Activated CD8-positive, alpha-beta memory T cell treated with anti-CD3 and anti-CD28 coated beads for 1 hour (primary cell): Measurements from ENCODE around the gene NDUFAF8.

Experiments used
- DNase-seq, 2 donors: peaks; one replicate each; pipeline ENCODE4 v3.0.0-alpha.2; 2020; ENCODE audit warnings: low read depth in 1 of 2; ENCODE audit errors: extremely low read depth in 1 of 2

NDUFAF8 gene

DNA sequence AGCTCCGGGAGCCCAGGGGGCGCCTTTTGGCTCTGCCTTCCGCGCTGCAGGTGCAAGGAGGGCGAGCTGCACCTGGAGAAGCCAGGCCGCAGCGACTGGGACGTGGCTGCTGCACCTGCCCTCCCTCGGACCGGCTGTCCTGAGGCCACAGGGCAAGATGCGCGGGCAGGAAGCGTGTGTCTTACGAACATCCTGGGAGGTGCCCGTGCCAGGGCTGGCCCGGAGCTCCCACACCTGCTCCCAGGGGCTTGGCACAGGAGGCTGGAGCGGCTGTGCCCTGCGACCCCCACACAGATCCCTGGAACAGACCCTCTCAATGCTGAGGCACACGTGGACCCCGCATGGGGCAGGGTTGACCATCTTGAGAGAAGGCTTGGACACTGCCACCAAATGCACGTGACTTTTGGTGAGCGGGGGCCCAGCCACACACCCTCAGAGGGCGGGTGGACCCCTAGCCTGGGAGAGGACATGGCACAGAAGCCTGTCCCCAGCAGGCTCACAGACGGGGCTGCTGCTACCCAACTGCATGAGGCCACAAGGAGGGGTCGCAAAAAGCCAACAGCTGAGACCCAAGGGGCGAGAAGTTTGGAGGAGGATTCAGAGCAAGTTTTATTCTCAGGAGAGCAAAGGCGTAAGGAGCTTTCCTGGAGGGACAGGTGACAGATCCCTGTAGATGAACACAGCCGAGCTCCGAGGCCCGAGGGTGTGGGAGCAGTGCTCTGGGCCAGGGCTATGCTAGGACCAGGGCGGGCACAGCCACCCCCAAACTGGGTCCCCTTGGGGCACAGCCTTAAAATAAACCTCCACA is 11.4 kb downstream of the NDUFAF8 start:
- no peak for DNase-seq

GRCh38 chr17:81251094-81251708 is 12.1 kb downstream of the NDUFAF8 start:
- DNase-seq, result no peak

DNA sequence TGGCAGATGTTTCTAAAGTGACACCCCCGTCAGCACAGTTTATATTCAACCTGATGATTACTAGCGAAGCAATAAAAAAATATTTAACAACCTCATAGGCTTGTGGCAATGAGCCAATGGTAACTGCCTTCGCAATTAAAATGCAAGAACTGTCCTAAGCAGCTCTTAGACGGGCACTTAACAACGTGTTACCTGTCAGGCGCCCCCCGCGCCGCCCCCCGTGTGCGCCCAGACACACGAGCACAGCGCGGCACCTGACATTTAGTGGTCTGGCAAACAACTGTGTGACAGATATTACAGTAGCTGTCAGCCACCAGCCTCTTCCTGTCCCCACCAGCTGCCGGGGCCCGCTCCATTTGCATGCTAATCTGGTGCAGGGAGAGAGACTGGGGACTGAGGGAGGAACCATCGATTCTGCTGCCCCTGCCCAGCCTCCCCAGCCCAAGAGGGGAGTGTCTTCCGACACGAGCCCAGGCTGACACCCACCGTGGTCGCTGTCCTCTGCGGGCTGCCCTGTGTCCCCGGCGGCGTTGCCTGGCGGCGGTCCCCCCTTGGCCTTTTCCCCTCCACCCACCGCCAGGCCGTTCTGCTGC is 12.7 kb downstream of the NDUFAF8 start:
- no peak for DNase-seq

- DNase-seq, result no peak
Measured at GRCh38 chr17:81252326-81252986, 13.3 kb downstream of the NDUFAF8 start.

DNA sequence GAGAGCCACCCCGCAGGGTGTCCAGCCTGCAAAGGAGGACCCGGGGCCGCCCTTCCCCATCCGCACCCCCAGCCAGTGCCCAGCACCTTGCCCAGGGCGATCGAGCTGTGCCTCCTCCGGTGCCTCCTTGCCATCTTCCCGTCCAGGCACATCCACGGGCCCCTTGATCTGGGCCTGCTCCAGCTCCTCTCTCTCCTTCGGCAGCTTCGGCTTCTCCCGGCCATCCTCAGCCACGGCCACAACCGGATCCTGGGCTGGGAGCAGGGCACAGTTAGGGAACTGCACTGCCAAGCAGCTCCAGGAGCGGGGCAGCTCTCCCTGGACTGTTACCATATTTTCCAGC is 13.8 kb downstream of the NDUFAF8 start:
- DNase-seq, result no peak

GRCh38 chr17:81253358-81254131 is 14.4 kb downstream of the NDUFAF8 start:
- DNase-seq, result peak; percentile 24 to 43

DNA sequence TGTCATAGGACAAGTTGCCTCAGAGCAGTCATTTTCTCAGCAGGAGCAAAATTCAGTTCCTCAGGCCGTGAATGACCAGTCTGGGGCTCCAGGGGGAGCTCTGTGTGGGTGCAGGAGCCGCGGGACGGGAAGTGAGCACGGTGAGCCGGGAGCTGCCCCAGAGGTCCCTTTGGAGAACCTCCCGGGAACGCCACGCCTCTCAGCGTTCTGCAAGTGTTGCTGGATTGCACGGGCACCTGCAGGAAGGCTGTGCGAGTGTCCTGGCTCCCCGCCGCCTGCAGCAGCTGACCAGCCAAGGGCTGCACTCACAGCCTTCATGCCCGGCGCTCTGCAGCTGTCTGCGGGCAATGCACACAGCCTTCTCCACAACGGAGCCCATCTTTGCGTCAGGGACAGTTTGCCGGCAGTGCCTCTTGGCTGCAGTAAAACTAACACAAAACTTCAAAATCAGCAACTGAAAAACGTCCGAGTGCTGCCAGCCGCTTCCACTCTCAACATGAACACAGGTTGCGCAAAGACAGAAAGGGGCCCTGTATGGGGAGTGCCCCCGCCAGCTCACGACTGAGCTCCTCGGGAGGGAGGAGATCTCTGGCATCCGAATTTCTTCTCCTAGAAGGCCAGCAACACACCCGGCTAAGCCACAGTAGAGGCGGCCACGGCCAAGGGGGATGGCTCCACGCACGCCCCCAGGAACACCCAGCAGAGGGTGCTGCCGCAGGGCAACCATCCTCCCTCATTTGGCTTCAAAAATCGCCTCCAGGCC is 16.0 kb downstream of the NDUFAF8 start:
- no peak for DNase-seq

DNA sequence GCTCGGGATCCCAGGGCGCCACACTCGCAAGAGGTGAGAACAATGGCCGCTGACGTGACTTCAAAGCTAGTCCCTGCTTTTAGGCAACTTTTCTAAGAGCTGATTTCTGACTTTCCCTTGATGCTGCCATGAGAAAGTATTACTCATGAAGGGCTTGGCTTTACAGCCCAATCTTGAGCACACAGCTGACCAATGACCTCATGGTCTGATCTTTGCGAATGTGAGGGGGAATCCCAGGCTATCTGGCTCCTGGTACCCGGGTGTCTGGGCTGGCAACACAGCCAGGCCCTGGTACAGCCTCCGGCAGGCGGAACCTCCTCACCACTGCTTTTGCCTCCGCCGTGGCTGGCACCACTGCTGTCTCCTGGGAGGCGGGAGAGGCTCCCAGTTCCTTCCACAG is 17.5 kb downstream of the NDUFAF8 start:
- no peak for DNase-seq

DNA sequence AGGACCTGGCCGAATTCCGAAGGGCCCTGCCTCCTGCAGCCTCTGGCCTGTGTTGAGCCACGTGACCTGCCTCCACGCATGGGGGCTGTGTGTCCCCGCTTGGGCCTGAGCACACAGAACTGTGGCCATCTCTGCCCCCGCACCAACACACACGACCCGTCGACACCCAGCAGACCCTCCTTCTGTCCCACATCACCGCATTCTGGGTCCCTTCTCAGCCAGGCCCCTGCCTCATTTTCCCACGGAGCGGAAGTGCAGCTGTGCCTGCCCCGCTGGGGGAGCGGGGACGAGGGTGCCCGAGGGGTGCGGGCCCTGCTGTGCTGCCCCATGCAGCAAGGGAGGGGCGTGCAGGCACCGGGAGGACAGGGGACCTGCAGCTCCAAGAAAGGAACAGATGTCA is 18.4 kb downstream of the NDUFAF8 start:
- DNase-seq, result no peak

DNA sequence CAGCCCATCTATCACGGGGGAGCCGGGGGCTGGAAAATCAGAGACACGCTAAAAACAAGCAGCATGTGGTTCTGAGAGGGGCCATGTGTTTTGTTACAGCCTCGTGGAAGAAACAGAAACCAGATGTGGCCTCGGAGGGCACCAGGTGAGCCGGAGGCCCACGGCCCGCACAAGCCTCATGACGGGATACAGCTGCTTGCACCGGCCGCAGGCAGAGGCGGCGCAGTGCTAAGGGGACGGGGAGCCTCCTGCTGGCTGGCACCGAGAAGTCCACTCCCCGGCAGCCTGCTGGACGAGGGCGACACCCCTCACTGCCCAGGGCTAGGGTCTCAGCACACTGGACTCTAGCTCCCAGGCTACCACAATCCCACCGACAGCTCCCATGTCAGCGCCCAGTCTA is 19.2 kb downstream of the NDUFAF8 start:
- DNase-seq, result no peak

- DNase-seq, result no peak
Measured at GRCh38 chr17:81259058-81259605, 20.0 kb downstream of the NDUFAF8 start.

DNA sequence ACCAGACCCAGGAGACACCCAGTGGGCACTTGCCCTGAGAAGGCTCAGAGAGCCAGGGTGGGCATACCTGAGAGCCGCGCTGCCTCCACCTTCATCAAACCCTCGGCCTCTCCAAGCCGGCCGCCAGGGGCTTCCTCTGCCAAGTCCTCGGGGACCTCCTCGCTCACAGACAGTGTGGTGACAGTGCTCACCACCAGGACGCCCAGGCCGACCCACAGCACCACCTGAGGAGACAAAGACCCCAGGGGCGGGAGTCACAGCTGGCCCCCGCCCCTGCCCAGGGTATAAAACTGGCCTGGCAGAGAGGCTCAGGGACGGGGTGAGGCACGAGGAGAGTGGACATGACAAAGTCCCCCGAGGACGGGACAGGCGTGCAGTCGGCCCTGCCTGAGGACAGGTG is 21.1 kb downstream of the NDUFAF8 start:
- no peak for DNase-seq

DNA sequence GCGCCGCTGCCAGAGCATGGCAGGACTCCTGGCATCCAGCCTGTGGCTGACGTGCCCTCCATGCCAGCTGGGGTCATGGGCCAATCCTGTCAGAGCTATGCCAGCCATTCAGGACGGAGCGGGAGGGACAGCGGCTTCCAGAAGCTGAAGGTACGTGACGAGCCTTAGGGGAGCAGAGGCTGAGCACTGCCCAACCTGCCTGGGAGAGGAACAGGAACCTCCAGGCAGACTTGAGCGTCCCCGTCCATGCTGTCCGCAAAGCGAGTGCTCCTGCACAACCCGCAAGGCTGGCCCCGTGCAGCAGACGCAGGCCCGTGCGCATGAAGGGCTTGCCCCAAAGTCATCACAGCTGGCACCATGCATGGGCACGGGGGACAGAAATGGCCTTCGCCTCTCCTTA is 21.5 kb downstream of the NDUFAF8 start:
- DNase-seq, result no peak

- no peak for DNase-seq
Measured at GRCh38 chr17:81261096-81261495, 22.0 kb downstream of the NDUFAF8 start.

DNA sequence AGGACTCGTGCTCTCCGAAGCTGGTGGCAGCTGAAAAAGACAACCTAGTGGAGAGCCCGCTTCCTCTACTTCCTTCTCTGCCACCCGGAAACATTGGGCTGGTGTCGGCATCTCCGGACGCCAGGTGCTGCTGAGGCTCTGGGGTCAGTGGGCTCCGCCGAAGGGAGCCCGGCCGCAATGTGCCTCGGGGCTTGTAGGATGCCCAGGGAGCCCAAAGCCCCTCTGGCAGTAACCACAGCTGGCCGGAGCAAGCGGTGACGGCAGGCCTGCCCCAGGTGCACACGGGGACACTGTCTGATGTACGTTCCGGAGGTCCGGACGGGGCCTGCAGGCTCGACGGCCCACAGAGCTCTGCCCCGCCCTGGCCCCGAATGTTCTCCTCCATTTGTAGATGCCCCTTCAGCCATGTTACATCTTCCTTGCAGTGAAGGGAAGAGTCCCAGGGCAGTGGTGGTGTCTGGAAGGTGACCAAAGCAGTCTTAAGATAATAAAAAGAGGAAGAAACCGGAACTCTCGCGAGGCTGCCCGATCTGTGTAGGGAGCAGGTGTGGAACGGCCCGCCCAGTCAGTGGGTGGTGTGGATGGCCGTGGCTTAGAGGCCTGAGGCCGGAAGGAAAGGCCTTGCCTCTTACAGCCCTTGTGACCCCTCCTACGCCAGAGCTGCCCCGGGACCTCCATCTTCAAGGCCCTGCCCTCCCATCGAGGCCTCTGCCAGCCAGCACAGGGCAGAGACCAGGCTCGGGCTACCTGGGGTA is 22.6 kb downstream of the NDUFAF8 start:
- no peak for DNase-seq

GRCh38 chr17:81263371-81264181 is 24.5 kb downstream of the NDUFAF8 start:
- no peak for DNase-seq

GRCh38 chr17:81264640-81265039 is 25.5 kb downstream of the NDUFAF8 start:
- no peak for DNase-seq

GRCh38 chr17:81265576-81265975 is 26.5 kb downstream of the NDUFAF8 start:
- DNase-seq, result no peak
